HPDE6-E6E7 (cell line): Measurements from ENCODE around the gene FURIN.
"Not testable (repeated sequence)": the region's sequence is repeated elsewhere in the genome, so short reads cannot be mapped to it uniquely, and the experiment has no call there.

Experiments used
- DNase-seq: peaks from one replicate; pipeline ENCODE4 v3.0.0; 2011; ENCODE audit warnings: missing footprints; ENCODE audit errors: extremely low spot score

FURIN gene

DNA sequence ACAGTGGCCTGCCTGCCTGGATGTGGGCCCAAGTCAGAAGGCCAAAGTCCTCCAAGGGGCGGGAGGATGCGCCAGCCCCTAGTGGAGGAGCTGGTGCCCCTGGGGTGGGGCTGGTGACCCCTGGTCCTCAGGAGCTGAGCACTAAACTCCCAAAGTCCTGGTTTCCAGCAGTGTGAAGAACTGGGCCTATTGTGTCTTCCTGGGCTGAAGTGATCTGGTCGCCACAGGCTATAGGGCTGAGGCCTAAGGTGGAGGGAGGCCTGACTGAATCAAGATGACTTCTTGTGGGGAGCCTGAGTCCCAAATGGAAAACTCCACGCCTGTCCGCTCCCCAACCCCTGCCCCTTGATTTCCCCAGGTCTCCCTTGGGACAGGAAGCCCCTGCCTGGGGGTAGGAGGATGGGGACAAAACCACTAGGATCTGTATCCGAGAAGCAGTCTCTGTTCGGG lies 15.2 kb downstream of the FURIN start:
- DNase-seq: no peak

DNA sequence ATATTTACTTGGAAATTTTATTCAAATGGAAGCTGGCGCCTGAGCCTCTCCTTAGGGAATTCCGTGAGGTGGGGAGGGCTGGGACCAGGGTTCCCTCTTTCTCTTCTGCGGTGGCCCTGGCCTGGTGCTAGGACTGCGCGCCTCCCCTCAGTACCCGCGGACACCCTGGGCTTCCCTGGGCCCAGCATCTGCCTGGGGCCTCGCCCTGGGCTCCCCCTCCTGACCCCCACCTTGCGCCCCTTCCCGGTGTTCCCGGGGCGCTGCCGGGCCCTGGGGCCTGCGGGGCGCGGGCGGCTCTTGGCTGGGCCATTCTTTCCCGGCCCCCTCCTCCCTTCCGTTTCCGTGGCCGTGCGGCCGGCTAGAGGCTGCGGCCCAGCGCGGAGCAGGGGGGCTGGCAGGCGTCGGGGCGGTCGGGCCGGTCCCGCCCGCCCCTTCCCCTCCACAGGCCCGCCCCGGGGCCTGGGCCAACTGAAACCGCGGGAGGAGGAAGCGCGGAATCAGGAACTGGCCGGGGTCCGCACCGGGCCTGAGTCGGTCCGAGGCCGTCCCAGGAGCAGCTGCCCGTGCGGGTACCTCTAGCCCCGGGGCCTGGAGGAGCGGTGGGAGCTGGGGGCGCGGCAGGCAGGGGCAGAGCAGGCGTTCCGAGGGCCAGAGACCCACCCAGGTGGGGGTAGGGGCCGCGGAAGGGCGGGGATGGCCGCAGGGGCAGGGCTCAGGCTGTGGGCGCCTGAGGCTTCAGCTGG lies 15.8 kb downstream of the FURIN start, which contains the start of gene FES:
FES (plus strand) TSS at position 529 of the 743 bp plus-strand sequence. CDS start 542 bp downstream, outside the sequence.
- no peak for DNase-seq

DNA sequence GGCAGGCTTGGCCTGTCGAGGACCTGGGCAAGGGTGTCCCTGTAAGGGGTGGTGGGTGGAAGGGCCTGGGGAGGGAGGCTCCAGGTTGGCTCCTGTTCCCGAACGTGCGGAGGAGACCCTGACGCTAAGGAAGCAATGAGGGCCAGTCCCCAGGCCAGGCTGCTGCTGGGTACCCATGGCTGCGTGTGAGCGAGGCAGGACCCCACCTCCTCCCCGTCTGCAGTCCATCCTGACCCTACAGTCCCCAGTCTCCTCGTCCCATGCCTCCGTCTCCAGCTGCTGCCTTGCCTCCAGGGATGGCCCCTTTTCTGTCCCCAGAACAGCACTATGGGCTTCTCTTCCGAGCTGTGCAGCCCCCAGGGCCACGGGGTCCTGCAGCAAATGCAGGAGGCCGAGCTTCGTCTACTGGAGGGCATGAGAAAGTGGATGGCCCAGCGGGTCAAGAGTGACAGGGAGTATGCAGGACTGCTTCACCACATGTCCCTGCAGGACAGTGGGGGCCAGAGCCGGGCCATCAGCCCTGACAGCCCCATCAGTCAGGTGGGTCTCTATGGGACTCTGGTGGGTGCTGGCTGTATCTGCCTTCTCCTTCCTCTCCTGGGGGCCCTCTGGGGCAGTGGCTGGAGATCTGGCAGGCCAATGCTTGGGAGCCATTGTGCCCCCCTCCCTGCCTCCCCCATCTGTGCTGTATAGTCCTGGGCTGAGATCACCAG lies 16.5 kb downstream of the FURIN start:
- no peak for DNase-seq

DNA sequence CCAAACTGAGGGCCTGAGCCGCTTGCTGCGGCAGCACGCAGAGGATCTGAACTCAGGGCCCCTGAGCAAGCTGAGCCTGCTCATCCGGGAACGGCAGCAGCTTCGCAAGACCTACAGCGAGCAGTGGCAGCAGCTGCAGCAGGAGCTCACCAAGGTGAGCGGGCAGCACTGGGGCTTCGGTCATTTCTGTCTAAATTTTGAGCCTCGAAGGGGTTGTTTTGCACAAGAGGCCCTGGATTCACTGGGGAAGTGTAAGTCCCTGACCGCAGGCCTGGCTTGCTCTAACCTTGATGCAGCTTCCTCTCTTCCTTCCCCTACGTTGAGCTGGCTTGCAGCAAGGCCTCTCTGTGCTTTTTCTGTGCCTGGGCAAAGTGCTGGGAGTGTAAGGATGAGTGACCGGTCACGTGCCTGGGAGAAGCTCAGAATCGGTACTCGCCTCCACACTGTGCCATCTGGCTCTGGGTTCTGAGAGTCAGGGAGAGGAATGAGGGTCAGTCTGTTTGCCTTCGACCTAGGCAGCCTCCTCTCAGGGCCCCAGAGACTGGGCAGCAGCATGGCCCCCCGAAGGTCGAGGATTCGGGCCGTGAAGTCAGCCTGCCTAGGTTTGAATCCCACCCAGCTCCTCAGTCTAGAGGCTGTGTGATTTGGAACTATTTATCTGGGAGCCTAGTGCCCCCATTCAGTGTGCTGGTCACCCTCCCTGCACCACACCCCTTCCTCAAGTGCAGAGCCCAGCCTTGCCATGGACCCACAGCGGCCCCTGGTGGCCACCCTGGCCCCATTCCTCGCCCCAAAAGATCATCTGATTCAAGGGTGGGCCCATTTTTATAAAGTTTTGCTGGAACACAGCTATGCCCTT lies 17.3 kb downstream of the FURIN start:
- DNase-seq: no peak

DNA sequence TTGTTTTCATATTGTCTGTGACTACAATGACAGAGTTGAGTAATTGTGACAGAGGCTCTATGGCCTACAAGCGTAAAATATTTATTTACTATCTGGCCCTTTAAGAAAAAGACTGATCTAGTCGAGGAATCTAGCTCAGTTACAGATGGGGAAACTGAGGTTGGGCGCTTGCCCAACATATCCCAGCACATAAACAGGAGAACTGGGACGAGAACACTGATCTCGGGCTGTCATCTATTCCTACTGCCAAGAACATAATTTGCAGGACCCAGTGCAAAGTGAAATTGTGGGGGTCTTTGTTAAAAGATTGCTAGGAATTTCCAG lies 17.9 kb downstream of the FURIN start:
- DNase-seq: no peak

DNA sequence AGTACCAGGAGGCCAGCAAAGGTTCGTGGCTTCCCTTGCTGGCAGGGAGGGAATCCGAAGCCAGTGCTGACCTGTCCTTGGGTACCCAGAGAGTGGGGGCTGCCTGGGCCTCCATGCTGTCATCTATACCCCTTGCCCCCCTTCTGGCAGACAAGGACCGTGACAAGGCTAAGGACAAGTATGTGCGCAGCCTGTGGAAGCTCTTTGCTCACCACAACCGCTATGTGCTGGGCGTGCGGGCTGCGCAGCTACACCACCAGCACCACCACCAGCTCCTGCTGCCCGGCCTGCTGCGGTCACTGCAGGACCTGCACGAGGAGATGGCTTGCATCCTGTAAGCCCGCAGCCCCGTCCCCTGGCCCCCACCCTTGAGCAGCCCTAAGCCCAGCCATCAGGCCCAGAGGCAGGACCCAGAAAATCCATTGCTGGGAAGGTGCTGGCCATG lies 18.7 kb downstream of the FURIN start:
- DNase-seq: no peak

DNA sequence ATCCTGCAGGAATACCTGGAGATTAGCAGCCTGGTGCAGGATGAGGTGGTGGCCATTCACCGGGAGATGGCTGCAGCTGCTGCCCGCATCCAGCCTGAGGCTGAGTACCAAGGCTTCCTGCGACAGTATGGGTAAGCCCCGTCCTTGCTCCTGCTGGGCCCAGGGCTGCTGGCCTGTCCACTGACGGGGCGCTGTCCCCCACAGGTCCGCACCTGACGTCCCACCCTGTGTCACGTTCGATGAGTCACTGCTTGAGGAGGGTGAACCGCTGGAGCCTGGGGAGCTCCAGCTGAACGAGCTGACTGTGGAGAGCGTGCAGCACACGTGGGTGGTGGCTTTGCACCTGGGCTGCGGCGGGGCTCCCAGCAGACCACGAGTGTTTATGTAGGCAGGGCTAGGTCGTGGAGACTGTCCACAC lies 20.9 kb downstream of the FURIN start:
- DNase-seq: no peak

DNA sequence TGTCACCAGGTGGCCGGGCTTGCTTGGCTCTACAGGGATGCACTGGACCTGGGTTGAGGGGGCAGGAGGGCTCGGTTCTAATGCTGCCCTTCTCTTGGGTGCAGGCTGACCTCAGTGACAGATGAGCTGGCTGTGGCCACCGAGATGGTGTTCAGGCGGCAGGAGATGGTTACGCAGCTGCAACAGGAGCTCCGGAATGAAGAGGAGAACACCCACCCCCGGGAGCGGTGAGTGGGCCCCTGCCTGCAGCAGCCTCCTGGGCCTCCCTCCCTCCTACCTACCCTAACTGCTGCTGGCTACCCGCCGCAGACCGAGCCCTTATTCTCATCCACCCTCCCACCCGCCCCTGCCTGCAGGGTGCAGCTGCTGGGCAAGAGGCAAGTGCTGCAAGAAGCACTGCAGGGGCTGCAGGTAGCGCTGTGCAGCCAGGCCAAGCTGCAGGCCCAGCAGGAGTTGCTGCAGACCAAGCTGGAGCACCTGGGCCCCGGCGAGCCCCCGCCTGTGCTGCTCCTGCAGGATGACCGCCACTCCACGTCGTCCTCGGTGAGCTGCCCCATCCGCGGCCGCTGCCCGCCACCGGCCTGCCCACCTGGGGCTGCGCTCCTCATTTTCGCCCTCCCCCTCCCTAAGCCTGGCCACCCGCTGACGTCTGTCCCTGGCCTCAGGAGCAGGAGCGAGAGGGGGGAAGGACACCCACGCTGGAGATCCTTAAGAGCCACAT lies 21.5 kb downstream of the FURIN start:
- DNase-seq: no peak

DNA sequence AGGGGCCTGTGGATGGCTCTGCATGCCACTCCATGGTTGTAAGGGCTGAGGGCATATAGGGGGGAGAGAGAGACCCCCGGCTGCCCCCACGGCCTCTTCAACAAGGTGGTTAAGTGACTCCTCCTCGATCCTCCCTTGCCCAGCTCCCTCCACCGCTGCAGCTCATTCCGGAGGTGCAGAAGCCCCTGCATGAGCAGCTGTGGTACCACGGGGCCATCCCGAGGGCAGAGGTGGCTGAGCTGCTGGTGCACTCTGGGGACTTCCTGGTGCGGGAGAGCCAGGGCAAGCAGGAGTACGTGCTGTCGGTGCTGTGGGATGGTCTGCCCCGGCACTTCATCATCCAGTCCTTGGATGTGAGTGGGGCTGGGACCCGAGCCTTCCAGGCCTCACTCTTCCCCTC lies 22.5 kb downstream of the FURIN start:
- DNase-seq: no peak

DNA sequence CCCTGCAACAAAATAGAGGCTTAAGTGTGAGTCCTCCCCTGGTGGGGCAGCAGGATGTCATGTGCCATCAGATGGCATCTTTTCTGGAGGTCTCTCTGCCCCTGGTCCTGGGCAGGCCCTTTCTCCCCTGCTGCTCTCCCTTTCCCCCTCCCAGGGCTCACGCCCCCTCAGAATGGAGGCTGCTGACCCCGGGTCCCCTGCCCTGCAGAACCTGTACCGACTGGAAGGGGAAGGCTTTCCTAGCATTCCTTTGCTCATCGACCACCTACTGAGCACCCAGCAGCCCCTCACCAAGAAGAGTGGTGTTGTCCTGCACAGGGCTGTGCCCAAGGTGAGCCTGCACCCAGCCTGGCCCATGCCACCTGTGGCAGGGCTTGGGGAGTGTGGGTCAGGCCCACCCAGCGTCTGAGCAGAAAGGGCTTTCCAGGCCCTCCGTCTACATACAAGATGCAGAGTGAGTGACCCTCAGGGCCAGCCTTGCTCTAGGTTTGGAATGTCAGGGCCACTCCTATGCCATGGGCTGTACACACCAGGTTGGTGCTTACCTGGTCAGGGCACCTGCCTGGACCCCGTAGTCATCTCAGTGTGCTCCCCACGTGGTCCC lies 23.1 kb downstream of the FURIN start:
- DNase-seq: no peak

DNA sequence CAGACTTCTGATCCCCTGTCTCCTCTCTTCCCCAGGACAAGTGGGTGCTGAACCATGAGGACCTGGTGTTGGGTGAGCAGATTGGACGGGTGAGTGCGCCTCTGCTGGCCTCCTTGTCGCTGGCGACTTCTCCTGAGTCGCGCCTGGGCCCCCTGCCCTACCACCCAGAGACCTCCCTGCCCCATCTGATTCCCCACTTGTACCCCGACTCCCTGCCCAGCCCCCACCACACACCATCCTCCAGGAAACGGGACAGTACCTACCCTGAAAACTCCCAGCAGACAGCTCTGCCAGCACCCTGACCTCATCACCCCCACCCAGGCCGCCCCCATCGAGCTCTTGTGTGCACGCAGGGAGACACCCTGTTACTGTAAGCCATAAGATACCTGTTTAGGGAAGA lies 23.6 kb downstream of the FURIN start:
- DNase-seq: no peak

DNA sequence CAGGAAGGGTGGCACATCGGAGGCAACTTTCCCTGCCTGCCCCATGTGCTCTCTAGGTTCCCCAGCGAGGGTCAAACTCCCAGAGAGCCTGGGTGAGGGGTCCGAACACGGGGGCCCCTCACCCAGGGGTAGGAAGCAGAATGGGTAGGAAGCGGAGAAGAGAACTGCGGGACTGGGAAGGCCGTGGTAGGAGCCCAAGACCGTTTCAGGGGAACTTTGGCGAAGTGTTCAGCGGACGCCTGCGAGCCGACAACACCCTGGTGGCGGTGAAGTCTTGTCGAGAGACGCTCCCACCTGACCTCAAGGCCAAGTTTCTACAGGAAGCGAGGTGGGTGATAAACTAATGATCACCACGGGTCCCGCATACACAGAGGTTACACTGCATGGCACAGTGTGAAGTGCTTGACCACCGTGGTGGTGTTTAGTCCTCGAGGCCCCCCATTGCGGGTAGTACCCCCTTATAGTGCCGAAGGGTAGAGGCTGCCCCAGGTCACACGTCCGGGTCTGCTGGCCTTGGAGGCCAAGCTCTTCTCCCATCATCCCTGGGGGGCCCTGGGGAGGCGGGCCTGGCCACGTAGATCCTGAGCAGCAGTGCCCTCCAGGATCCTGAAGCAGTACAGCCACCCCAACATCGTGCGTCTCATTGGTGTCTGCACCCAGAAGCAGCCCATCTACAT lies 24.2 kb downstream of the FURIN start:
- no peak for DNase-seq

DNA sequence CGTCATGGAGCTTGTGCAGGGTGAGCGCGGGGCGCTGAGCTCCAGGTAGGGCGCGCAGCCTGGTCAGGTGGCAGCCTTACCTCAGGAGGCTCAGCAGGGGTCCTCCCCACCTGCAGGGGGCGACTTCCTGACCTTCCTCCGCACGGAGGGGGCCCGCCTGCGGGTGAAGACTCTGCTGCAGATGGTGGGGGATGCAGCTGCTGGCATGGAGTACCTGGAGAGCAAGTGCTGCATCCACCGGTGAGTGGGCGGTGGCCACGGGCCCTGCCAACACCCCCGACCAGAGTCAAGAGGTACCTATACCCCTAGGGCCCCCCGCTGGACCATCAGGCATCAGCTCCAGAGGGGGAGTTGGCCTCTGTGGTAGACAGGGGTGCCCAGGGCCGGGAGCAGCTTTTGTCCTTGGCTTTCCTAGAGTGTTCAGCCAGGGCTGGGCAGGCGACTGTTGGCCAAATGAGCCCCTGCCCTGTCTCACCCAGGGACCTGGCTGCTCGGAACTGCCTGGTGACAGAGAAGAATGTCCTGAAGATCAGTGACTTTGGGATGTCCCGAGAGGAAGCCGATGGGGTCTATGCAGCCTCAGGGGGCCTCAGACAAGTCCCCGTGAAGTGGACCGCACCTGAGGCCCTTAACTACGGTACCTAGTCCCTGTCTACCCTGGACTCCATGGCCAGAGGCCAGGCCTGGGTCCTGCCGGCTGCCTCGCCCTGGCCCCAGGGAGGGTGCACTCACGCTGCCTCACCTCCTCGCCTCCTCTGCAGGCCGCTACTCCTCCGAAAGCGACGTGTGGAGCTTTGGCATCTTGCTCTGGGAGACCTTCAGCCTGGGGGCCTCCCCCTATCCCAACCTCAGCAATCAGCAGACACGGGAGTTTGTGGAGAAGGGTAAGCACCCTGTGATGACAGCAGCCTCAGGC lies 25.0 kb downstream of the FURIN start:
- no peak for DNase-seq

DNA sequence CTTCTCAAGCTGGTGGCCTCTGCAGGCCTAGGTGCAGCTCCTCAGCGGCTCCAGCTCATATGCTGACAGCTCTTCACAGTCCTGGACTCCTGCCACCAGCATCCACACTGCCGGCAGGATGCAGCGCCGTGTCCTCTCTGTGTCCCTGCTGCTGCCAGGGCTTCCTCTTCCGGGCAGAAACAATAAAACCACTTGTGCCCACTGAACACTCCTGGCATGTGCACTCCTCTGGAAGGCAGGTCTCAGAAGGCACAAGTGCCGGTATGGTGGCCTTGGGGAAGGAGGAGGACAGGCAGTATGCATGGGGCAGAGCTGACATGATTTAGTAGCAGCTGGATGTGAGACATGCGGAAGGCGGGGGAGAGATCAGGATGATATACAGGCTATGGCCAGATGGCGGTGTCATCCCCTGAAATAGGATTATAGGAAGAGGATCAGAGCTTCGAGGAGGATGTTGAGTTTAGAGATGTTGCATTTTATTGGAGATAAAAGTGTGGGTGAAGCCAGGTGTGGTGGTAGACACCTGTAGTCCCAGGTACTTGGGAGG lies 27.3 kb downstream of the FURIN start:
- no peak for DNase-seq

DNA sequence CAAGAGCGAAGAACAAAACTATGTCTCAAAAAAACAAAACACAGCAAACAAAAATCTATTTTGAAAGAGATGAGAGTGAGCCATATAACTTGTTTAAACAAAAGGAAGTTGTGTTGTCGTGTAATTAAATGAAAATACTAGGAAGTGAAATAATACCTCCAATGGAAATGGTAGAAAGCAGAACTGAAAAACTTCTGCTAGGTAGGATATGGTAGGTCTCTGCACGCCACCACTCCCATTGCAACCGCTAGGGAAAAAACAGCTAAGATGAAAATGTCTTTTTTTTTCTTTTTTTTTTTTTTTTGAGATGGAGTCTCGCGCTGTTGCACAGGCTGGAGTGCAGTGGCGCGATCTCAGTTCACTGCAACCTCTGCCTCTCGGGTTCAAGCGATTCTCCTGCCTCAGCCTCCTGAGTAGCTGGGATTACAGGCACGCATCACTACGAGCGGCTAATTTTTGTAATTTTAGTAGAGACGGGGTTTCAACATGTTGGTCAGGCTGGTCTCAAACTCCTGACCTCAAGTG lies 28.8 kb downstream of the FURIN start:
- DNase-seq: not testable (repeated sequence)

DNA sequence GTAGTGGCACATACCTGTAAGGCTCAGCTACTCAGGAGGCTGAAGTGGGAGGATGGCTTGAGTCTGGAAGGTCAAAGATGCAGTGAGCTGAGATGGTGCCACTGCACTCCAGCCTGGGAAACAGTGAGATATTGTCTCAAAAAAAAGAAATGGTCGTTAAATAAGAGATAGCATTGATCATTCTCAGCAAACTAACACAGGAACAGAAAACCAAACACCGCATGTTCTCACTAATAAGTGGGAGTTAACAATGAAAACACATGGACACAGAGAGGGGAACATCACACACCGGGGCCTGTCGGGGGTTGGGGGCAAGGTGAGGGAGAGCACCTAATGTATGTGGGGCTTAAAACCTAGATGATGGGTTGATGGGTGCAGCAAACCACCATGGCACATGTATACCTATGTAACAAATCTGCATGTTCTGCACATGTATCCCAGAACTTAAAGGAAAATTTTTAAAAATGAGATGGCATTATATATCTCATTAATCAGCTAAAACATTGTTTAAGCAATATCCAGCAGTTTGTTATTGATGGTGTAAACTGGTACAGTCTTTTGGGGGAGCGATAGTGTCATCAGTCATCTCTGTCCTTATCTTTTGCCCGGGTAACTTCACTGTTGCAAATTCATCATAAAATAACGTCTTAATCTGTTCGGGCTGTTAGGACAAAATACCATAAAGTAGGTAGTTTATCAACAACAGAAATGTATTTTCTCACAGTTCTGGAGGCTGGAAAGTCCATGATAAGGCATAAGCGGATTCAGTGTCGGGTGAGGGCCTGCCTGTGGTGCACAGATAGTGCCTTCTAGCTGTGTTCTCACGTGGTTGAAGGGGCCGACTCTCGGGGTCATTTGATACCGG lies 33.0 kb downstream of the FURIN start:
- DNase-seq: no peak

DNA sequence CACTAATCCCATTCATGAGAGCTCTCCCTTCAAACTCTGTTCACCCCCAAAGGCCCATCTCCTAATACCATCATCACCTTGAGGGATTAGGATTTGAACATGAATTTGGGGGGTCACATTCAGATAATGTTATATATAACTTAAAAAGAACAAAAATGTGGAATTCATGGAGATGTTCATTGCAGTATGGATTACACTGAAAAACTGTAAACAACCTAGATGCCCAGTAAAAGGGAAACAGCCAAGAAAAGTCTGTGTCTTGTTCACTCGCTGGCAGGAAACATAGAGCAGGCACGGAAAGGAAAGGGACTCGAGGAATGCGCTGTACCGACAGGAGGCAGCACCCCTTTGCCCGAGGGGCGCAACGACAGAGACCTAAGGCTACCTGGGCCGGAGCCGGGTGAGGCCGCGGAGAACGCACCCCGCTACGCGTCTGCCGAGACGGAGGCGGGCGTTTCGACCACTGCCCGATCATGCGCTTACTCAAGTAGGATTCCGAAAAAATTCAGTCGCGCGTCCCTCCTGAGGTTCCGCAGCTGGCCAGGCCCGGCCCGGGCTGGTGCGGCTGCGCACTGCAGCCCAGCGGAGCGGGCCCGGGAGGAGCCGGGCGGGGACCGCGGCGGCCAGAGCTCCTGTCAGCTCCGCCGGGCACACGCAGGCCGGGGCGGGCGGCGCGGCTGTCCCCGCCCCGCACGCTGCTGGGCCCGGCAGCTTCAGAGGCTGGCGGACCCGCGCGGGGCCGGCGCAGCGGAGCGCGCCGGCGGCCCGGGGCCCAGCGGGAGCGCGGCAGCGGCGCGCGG lies 33.9 kb downstream of the FURIN start:
- DNase-seq: peak; percentile 96
